ENCODE data around the gene KLF13.

DNA sequence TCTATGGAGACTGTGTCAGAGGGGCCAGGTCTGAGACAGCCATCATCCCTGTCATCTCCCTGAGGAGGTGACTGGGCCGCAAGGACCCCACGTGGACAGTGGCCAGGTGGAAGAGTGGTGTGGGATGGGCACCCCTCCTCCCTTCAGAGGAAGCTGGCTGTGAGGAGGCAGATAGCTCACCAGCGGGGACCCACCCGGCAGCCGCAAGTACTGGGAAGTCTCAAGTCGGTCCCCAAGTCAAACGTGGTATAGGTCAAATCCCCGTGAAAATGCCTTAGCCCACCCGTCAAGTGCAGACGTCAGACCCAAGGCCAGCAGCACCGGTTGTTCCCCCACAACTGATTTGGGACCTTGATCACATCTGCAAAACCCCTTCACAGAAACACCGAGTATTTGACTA lies 12.3 kb upstream of the KLF13 start:
- TF ChIP-seq, protein P1, sequence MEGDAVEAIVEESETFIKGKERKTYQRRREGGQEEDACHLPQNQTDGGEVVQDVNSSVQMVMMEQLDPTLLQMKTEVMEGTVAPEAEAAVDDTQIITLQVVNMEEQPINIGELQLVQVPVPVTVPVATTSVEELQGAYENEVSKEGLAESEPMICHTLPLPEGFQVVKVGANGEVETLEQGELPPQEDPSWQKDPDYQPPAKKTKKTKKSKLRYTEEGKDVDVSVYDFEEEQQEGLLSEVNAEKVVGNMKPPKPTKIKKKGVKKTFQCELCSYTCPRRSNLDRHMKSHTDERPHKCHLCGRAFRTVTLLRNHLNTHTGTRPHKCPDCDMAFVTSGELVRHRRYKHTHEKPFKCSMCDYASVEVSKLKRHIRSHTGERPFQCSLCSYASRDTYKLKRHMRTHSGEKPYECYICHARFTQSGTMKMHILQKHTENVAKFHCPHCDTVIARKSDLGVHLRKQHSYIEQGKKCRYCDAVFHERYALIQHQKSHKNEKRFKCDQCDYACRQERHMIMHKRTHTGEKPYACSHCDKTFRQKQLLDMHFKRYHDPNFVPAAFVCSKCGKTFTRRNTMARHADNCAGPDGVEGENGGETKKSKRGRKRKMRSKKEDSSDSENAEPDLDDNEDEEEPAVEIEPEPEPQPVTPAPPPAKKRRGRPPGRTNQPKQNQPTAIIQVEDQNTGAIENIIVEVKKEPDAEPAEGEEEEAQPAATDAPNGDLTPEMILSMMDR (IDR thresholded peaks at IDR 0.05; ENCODE audit: low read length), result no peak
- TF ChIP-seq EZH2 (IDR thresholded peaks at IDR 0.05; ENCODE audit: borderline replicate concordance, low read length), result no peak

Data from OCI-LY1 (cell line).